Renal cortical epithelial cell (primary cell): Measurements from ENCODE around the gene PPP2R5C. TPM values are rescaled to one million over a fixed set of nuclear protein-coding genes. Genes with fewer than 3 reads are reported as not detected.
"Not testable (repeated sequence)": the region's sequence is repeated elsewhere in the genome, so short reads cannot be mapped to it uniquely, and the experiment has no call there.

Experiments
- DNase-seq: peaks from one replicate; pipeline ENCODE4 v3.0.0-alpha.2; 2011; ENCODE audit warnings: low read depth
- total RNA-seq: library from RNA; depleted of rRNA; stranded (reverse); fragments of >200 nt; gene quantifications from 2 replicates; pipeline ENCODE4 v1.2.3, GENCODE V29; 2014

Gene PPP2R5C
- 88.0 and 96.9 TPM in 2 replicates for total RNA-seq

DNA sequence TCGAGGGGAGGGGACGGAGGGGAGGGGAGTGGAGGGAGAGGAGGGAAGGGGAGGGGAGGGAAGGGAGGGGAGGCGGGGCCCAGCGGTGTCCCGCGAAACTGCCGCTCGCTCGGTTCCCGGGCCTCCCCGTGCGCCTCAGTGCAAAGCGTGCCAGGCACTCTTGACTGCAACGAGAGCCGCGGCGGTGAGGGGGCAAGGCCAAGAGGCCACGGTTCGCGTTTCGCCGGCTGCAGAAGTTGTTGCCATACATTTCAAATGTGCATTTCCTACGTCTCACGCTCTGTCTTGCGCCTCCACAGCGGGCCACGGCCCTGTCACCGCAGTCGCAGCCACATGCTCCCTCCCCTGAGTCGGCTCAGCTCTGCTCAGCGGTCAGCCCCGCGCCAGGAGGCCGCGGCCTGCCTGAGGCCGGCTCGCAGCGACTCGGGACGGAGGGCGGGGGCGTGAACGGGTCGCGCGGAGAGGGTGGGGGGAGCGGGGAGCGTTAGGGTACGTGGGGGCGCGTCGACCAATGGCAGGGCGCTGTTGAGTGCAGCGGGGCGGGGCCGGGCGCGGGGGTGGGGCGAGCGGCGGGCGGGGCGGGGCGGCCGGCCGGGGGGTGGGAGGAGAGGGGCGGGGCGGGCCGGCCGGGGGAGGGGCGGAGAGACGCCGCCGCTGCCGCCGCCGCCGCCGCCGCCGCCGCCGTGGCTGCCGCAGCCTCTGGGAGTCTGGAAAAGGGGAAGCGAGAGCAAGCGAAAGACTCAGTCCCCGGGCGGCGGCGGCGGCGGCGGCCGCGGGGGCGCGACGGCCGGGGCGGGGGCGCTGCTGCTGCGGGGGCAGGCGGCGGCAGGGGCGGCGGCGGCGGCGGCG is at the start of gene PPP2R5C:
Gene PPP2R5C, plus strand, starts transcription at position 678 of the 849 bp plus-strand sequence. CDS start 185 bp downstream, outside the sequence.
- peak; percentile 52 for DNase-seq

DNA sequence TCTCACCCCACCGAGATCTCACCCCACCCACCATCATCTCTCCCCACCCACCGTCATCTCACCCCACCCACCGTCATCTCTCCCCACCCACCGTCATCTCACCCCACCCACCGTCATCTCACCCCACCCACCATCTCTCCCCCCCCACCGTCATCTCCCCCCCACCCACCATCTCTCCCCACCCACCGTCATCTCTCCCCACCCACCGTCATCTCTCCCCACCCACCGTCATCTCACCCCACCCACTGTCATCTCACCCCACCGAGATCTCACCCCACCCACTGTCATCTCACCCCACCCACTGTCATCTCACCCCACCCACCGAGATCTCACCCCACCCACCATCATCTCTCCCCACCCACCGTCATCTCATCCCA is 49.7 kb upstream of the PPP2R5C start:
- DNase-seq: not testable (repeated sequence)

DNA sequence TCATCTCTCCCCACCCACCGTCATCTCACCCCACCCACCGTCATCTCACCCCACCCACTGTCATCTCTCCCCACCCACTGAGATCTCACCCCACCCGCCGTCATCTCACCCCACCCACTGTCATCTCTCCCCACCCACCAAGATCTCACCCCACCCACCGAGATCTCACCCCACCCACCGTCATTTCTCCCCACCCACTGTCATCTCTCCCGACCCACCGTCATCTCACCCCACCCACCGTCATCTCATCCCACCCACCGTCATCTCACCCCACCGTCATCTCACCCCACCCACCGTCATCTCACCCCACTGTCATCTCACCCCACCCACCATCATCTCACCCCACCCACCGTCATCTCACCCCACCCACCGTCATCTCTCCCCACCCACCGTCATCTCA is 49.2 kb upstream of the PPP2R5C start:
- not testable (repeated sequence) for DNase-seq

- DNase-seq: not testable (repeated sequence)
These were observed 48.4 kb upstream of the PPP2R5C start for GRCh38 chr14:101713091-101713490.

GRCh38 chr14:101713621-101714349 is 47.7 kb upstream of the PPP2R5C start:
- no peak for DNase-seq

- DNase-seq: no peak
These were observed 47.1 kb upstream of the PPP2R5C start for GRCh38 chr14:101714394-101714793.

DNA sequence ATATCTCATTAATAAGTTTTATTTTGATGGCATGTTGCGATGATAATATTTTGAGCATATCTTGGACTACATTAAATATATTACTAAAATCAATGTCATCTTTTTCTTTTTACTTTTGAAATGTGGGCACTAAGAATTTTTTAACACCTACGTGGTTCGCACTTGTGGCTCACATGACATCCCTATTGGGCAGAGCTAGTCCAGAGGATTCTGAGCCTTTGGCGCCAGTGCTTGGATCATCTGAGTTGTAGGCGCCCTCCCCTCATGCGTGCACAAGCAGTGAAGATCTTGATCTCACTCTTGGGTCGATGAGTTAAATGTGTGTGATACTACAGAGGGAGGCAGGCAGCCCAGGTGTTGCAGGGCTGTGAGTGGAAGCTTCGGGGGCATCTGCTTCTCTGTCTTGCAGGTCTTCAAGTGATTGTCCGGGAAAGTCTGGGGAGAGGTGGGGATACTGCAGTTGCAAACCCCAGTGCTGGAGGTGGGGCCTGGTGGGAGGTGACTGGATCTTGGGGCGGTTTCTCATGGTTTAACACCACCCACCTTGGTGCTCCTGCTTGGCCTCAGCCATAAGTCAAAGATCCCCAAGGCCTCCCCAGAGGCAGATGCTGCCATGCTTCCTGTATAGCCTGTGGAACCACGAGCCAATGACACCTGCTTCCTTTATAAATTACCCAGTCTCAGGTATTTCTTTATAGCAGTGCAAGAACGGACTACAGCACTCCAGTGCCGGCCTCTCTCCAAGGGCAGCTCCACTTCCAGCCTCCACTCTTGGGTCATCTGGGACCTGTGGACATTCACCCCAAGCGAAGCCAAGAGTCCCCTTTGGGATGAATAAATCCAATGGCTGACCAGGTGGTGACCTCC is 46.1 kb upstream of the PPP2R5C start:
- DNase-seq: no peak

DNA sequence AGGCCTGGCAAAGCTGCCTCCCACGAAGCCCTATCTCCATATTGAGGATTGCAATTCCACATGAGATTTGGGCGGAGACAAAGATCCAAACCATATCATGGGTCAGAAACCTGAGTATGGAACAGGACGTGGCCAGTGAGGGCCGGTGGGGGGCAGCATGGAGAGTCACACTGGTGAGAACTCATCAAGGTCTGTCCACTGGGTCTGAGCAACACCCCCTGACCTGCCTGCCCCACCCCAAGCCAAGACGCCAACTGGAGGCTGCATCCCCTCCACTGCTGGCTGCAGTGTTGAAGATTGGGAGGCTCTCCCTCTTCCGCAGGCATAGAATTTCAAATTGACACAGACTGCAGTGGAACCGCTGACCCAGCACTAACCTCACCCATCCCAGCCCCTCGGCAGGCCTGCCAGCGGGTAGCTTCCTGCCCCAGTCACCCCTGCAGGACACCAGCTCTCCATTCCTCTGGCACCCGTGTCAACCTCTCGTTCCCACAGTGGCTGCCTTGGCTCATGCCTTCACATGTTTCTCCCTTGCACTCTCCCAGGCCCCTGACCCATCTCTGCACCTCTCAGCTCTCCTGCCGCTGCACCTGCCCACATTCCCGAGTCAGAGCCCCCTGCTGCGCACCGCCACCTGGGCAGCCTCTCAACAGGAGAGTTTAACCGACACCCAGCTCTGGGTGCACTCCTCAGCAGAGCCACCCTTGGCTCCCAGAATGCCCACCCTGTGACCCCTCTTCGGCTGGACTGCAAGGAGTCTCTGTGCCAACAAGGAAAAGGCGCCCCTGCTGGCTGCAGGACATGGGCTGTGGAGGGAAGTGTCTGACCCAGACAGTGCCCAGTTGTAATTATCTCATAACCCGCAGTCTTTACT is 45.2 kb upstream of the PPP2R5C start:
- no peak for DNase-seq

GRCh38 chr14:101716956-101717662 is 44.4 kb upstream of the PPP2R5C start:
- DNase-seq: no peak

GRCh38 chr14:101717663-101718490 is 43.6 kb upstream of the PPP2R5C start:
- no peak for DNase-seq

DNA sequence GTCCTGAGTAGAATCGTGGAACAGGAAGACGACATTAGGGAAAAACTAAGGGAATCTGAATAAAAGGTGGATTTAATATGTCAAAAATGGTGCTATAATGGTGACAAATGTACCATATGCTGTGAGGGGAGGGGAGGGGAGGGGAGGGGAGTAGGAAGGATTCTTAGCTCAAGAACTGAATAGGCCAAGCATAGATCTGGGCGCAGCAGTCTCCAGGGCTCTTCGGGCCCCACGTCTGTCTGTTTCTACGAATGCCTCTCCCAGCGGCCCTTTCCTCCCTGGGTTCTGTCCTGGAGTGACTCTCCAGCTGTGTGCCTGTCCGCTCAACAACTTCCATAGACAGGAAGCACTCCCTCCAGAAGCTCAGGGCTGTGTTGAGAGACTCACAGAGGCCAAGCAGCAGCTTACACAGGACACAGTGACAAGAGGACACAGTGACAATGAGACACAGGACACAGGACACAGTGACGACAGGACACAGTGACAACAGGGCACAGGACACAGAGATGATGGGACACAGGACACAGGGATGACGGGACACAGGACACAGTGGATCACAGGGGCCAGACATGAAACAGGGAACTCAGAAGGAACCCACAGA is 42.4 kb upstream of the PPP2R5C start:
- DNase-seq: no peak

GRCh38 chr14:101719708-101720107 is 41.8 kb upstream of the PPP2R5C start:
- DNase-seq: no peak

DNA sequence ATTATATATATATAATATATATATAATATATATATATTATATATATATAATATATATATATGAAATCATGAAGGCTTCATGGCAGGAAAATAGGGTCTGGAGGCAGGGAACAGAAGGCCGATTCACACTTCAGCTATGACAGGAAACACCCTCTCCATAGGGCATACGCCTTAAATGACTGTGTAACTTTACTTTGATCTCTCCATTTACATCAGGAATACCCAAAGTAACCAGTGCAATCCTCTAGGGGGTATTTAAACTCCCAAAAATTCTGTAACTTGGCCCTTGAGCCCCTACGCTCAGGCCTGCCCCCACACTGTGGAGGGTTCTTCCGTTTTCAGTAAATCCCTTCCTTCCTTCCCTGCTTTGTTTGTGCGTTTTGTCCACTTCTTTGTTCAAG is 40.4 kb upstream of the PPP2R5C start:
- no peak for DNase-seq

GRCh38 chr14:101721951-101722661 is 39.4 kb upstream of the PPP2R5C start:
- DNase-seq: peak; percentile 29

DNA sequence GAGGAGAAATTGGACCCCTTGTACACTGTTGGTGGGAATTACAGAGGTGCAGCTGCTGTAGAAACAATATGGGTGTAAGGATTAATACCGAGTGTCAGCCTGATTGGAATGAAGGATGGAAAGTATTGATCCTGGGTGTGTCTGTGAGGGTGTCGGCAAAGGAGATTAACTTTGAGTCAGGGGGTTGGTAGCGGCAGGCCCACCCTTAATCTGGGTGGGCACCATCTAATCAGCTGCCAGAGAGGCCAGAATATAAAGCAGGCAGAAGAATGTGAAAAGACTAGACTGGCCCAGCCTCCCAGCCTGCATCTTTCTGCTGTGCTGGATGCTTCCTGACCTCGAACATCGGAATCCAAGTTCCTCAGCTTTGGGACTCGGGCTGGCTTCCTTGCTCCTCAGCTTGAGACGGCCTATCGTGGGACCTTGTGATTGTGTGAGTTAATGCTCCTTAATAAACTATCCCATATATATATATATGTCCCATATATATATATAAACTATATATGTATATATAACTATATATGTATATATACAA is 38.4 kb upstream of the PPP2R5C start:
- no peak for DNase-seq

DNA sequence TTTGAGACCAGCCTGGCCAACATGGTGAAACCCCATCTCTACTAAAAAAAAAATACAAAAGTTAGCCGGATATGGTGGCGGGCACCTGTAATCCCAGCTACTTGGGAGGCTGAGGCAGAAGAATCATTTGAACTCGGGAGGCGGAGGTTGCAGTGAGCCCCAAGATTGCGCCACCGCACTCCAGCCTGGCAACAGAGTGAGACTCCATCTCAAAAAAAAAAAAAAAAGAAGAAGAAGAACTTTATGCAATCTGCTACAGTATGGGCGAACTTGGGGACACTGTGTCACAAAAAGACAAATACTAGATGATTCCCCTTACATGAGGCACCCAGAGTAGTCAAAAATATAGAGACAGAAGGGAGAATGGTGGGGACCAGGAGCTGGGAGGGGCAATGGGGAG is 35.9 kb upstream of the PPP2R5C start:
- DNase-seq: not testable (repeated sequence)

DNA sequence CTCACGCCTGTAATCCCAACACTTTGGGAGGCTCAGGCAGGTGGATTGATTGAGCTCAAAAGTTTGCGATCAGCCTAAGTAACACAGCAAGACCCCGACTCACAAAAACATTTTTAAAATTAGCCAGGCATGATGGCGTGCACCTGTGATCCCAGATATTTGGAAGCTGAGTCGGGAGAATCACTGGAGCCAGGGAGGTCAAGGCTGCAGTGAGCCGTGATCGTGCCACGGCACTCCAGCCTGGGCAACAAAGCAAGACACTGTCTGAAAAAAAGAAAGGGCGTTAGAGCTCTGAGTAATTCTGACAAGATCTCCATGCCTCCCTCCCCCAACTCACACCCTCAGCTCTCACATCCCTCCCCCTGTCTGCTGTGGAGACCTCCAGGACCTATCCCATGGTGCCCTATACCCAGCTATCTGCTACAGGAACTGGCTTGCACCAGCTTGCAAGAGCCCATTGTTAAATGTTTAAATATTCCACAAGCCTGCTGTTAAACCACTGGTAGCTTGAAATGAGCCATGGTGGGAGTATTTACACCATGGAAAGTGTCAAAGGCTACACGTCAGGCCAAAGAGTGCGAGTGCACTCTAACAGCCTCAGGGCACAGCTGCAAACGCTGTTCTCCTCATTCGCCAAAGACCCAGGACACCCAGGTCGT is 35.1 kb upstream of the PPP2R5C start:
- DNase-seq: no peak

DNA sequence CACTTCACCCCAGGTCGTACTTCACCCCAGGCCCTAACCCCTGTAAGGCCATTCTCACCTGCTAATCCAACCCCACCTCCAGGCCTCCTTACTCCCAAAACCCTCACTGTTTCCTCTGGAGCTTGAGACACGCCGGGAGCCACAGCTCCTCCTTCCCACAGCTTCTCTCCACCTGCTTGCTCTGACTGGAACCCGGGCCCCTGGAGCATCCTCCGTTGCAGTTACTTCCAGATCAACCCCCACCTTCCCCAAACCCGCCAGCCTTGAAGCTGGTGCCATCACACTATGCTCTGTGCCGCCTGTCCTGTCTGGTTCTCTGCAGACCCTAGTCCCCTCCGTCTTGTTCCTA is 34.6 kb upstream of the PPP2R5C start:
- DNase-seq: no peak
